Measurements from ENCODE around the gene RAET1G.
"Not testable (repeated sequence)": the region's sequence is repeated elsewhere in the genome, so short reads cannot be mapped to it uniquely, and the experiment has no call there.

GRCh38 chr6:149955654-149956317 lies 32.9 kb upstream of the RAET1G start:
- TF ChIP-seq, protein P1, sequence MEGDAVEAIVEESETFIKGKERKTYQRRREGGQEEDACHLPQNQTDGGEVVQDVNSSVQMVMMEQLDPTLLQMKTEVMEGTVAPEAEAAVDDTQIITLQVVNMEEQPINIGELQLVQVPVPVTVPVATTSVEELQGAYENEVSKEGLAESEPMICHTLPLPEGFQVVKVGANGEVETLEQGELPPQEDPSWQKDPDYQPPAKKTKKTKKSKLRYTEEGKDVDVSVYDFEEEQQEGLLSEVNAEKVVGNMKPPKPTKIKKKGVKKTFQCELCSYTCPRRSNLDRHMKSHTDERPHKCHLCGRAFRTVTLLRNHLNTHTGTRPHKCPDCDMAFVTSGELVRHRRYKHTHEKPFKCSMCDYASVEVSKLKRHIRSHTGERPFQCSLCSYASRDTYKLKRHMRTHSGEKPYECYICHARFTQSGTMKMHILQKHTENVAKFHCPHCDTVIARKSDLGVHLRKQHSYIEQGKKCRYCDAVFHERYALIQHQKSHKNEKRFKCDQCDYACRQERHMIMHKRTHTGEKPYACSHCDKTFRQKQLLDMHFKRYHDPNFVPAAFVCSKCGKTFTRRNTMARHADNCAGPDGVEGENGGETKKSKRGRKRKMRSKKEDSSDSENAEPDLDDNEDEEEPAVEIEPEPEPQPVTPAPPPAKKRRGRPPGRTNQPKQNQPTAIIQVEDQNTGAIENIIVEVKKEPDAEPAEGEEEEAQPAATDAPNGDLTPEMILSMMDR (IDR thresholded peaks at IDR 0.05), result not testable (repeated sequence)
- TF ChIP-seq POLR2A (IDR thresholded peaks at IDR 0.05), result not testable (repeated sequence)
